ENCODE measurements around the gene SCAPER.

Gene SCAPER

GRCh38 chr15:76386178-76386577 lies 519.0 kb downstream of the SCAPER start:
- Histone ChIP-seq H3K4me1 (ENCODE audit: low read length) (no peaks in the 10 kb centered on the region), H3K79me2 (ENCODE audit: low read length) (no peaks in the 10 kb centered on the region), H3K36me3 (replicated peaks; ENCODE audit: low read depth, low read length) (no peaks in the 10 kb centered on the region), H3K4me3 (ENCODE audit: low read length) (no peak overlapping the region), H3K27ac (ENCODE audit: low read length) (no peak overlapping the region), H3K9ac (ENCODE audit: low read length) (no peak overlapping the region), H4K20me1 (ENCODE audit: insufficient read depth, low read length) (no peaks in the 10 kb centered on the region), H3K27me3 (ENCODE audit: low read depth, low read length) (no peaks in the 10 kb centered on the region), H3K4me2 (ENCODE audit: low read length) (no peak overlapping the region), H2AFZ (ENCODE audit: low read depth, low read length) (no peak overlapping the region), H3K9me3 (ENCODE audit: insufficient read depth, low read length) (no peaks in the 10 kb centered on the region)
- TF ChIP-seq, protein P1, sequence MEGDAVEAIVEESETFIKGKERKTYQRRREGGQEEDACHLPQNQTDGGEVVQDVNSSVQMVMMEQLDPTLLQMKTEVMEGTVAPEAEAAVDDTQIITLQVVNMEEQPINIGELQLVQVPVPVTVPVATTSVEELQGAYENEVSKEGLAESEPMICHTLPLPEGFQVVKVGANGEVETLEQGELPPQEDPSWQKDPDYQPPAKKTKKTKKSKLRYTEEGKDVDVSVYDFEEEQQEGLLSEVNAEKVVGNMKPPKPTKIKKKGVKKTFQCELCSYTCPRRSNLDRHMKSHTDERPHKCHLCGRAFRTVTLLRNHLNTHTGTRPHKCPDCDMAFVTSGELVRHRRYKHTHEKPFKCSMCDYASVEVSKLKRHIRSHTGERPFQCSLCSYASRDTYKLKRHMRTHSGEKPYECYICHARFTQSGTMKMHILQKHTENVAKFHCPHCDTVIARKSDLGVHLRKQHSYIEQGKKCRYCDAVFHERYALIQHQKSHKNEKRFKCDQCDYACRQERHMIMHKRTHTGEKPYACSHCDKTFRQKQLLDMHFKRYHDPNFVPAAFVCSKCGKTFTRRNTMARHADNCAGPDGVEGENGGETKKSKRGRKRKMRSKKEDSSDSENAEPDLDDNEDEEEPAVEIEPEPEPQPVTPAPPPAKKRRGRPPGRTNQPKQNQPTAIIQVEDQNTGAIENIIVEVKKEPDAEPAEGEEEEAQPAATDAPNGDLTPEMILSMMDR (IDR thresholded peaks at IDR 0.05; ENCODE audit: low read depth, low read length), result no peak
- TF ChIP-seq EZH2phosphoT487 (IDR thresholded peaks at IDR 0.05; ENCODE audit: low read depth), result no peak

GRCh38 chr15:76384409-76384808 lies 520.7 kb downstream of the SCAPER start:
- H3K36me3 ChIP-seq (replicated peaks; ENCODE audit: low read depth, low read length), result no peaks in the 10 kb centered on the region
- no peaks in the 10 kb centered on the region for H3K79me2 ChIP-seq (ENCODE audit: low read length)
- no peak overlapping the region for H3K4me3 ChIP-seq (ENCODE audit: low read length)
- no peak for TF ChIP-seq EZH2phosphoT487 (IDR thresholded peaks at IDR 0.05; ENCODE audit: low read depth)
- TF ChIP-seq, protein P1 (IDR thresholded peaks at IDR 0.05; ENCODE audit: low read depth, low read length), result no peak
- no peak overlapping the region for H3K27ac ChIP-seq (ENCODE audit: low read length)
- no peaks in the 10 kb centered on the region for H3K4me1 ChIP-seq (ENCODE audit: low read length)
- H4K20me1 ChIP-seq (ENCODE audit: insufficient read depth, low read length), result no peaks in the 10 kb centered on the region
- no peak overlapping the region for H3K4me2 ChIP-seq (ENCODE audit: low read length)
- H2AFZ ChIP-seq (ENCODE audit: low read depth, low read length), result no peak overlapping the region
- H3K27me3 ChIP-seq (ENCODE audit: low read depth, low read length), result no peaks in the 10 kb centered on the region
- H3K9ac ChIP-seq (ENCODE audit: low read length), result no peak overlapping the region
- no peaks in the 10 kb centered on the region for H3K9me3 ChIP-seq (ENCODE audit: insufficient read depth, low read length)

DNA sequence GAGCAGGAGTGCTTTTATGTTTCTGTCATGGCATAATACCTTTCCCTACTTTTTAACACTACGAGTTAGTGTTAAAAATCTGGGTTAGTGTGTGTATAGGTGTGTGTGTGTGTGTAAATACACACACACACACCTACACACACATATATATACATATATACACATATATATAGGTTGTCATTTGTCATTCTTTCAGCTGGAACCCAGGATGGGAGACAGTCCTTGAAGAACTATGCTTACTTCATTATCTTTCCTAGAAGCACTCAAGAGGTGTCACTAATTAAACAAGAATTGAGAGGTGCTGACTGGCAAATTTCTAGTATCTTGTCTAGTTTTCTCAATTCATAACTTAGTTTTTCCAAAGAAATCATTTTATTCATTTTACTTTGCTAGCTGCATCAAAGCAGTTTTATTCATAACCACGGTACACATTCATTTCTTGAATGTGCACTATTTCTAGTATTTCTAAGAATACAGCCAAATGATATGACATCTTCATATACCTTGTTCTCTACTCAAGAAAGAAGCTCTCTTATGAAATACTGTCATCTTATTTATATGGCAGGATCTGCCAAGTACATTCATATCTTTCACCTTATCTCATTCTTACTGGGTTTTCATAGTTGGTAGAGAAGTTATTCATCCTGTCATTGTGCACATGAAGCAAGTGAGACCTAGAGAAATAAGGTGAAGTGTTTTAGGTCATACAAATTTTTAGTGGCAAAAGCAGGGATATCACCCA lies 522.0 kb downstream of the SCAPER start:
- Histone ChIP-seq H3K4me1 (ENCODE audit: low read length) (no peaks in the 10 kb centered on the region), H2AFZ (ENCODE audit: low read depth, low read length) (no peak overlapping the region), H3K9me3 (ENCODE audit: insufficient read depth, low read length) (no peaks in the 10 kb centered on the region), H3K4me2 (ENCODE audit: low read length) (no peak overlapping the region), H3K27me3 (ENCODE audit: low read depth, low read length) (no peaks in the 10 kb centered on the region), H3K79me2 (ENCODE audit: low read length) (no peaks in the 10 kb centered on the region), H3K4me3 (ENCODE audit: low read length) (no peak overlapping the region), H3K36me3 (replicated peaks; ENCODE audit: low read depth, low read length) (no peaks in the 10 kb centered on the region), H3K27ac (ENCODE audit: low read length) (no peak overlapping the region), H3K9ac (ENCODE audit: low read length) (no peak overlapping the region), H4K20me1 (ENCODE audit: insufficient read depth, low read length) (no peaks in the 10 kb centered on the region)
- TF ChIP-seq, protein P1 (IDR thresholded peaks at IDR 0.05; ENCODE audit: low read depth, low read length), result no peak
- no peak for TF ChIP-seq EZH2phosphoT487 (IDR thresholded peaks at IDR 0.05; ENCODE audit: low read depth)

GRCh38 chr15:76381366-76381765 lies 523.8 kb downstream of the SCAPER start:
- no peak overlapping the region for H3K9ac ChIP-seq (ENCODE audit: low read length)
- H3K4me2 ChIP-seq (ENCODE audit: low read length), result no peak overlapping the region
- no peaks in the 10 kb centered on the region for H3K4me1 ChIP-seq (ENCODE audit: low read length)
- H3K36me3 ChIP-seq (replicated peaks; ENCODE audit: low read depth, low read length), result no peaks in the 10 kb centered on the region
- TF ChIP-seq EZH2phosphoT487 (IDR thresholded peaks at IDR 0.05; ENCODE audit: low read depth), result no peak
- no peaks in the 10 kb centered on the region for H3K27me3 ChIP-seq (ENCODE audit: low read depth, low read length)
- H2AFZ ChIP-seq (ENCODE audit: low read depth, low read length), result no peak overlapping the region
- H3K27ac ChIP-seq (ENCODE audit: low read length), result no peak overlapping the region
- H3K79me2 ChIP-seq (ENCODE audit: low read length), result no peaks in the 10 kb centered on the region
- H3K4me3 ChIP-seq (ENCODE audit: low read length), result no peak overlapping the region
- H4K20me1 ChIP-seq (ENCODE audit: insufficient read depth, low read length), result no peaks in the 10 kb centered on the region
- H3K9me3 ChIP-seq (ENCODE audit: insufficient read depth, low read length), result no peaks in the 10 kb centered on the region

Data from OCI-LY3 (cell line).